H9 (cell line): ENCODE data around the gene SLC6A19. TPM values are rescaled to one million over a fixed set of nuclear protein-coding genes. Genes with fewer than 3 reads are reported as not detected.

Experiments
- DNase-seq: peaks from one replicate; pipeline ENCODE4 v3.0.0-alpha.2; 2017
- H2AFZ ChIP-seq: one replicate; pipeline ENCODE4 v1.6.1; 2013; ENCODE audit warnings: mild to moderate bottlenecking, low read length, control low read depth, moderate library complexity
- H2AK5ac ChIP-seq: 2 replicates; pipeline ENCODE4 v1.6.1; 2013; ENCODE audit warnings: low read length, control low read depth, mixed read lengths; ENCODE audit not compliant: insufficient read length
- H2BK120ac ChIP-seq: one replicate; pipeline ENCODE4 v1.6.1; 2013; ENCODE audit warnings: low read depth, mild to moderate bottlenecking, low read length, control low read depth, inconsistent platforms; ENCODE audit not compliant: poor library complexity, severe bottlenecking
- H2BK12ac ChIP-seq: 2 replicates; pipeline ENCODE4 v1.6.1; 2013; ENCODE audit warnings: low read length, control low read depth, mixed read lengths, low read depth; ENCODE audit not compliant: insufficient read length
- H2BK15ac ChIP-seq: 2 replicates; pipeline ENCODE4 v1.6.1; 2013; ENCODE audit warnings: low read depth, low read length, control low read depth
- H2BK20ac ChIP-seq: one replicate; pipeline ENCODE4 v1.6.1; 2013; ENCODE audit warnings: low read depth, mild to moderate bottlenecking, low read length, control low read depth, inconsistent platforms; ENCODE audit not compliant: poor library complexity, severe bottlenecking
- H2BK5ac ChIP-seq: 2 replicates; pipeline ENCODE4 v1.6.1; 2013; ENCODE audit warnings: low read length, control low read depth, mixed read lengths; ENCODE audit not compliant: insufficient read length
- H3K14ac ChIP-seq: 2 replicates; pipeline ENCODE4 v1.6.1; 2013; ENCODE audit warnings: low read length, control low read depth; ENCODE audit not compliant: insufficient read depth
- H3K18ac ChIP-seq: 2 replicates; pipeline ENCODE4 v1.6.1; 2013; ENCODE audit warnings: low read depth, mild to moderate bottlenecking, mixed read lengths, low read length, control low read depth; ENCODE audit not compliant: insufficient read length
- H3K23ac ChIP-seq: 2 replicates; pipeline ENCODE4 v1.6.1; 2013; ENCODE audit warnings: low read length, control low read depth, mixed read lengths, low read depth; ENCODE audit not compliant: insufficient read length
- H3K23me2 ChIP-seq: 2 replicates; pipeline ENCODE4 v1.6.1; 2013; ENCODE audit warnings: low read depth, mild to moderate bottlenecking, mixed read lengths, low read length, control low read depth; ENCODE audit not compliant: insufficient read length, poor library complexity, severe bottlenecking
- H3K27ac ChIP-seq: 2 replicates; pipeline ENCODE4 v1.5.1; 2013; ENCODE audit warnings: low read length, control low read depth, mixed read lengths, low read depth; ENCODE audit not compliant: insufficient read length
- H3K27me3 ChIP-seq: 2 replicates; pipeline ENCODE4 v1.6.1; 2013; ENCODE audit warnings: low read length, control low read depth, inconsistent platforms; ENCODE audit not compliant: insufficient read depth
- H3K4ac ChIP-seq: 2 replicates; pipeline ENCODE4 v1.6.1; 2013; ENCODE audit warnings: low read depth, mild to moderate bottlenecking, control low read depth, inconsistent platforms, low read length, moderate library complexity
- H3K4me1 ChIP-seq: 2 replicates; pipeline ENCODE4 v1.6.1; 2013; ENCODE audit warnings: low read length, control low read depth, inconsistent platforms; ENCODE audit not compliant: insufficient read depth
- H3K4me2 ChIP-seq: 2 replicates; pipeline ENCODE4 v1.6.1; 2013; ENCODE audit warnings: low read length, control low read depth, mixed read lengths; ENCODE audit not compliant: insufficient read length, insufficient read depth
- H3K56ac ChIP-seq: 2 replicates; pipeline ENCODE4 v1.6.1; 2013; ENCODE audit warnings: low read depth, mild to moderate bottlenecking, mixed read lengths, low read length, control low read depth; ENCODE audit not compliant: insufficient read length
- H3K79me1 ChIP-seq: 2 replicates; pipeline ENCODE4 v1.6.1; 2013; ENCODE audit warnings: low read depth, mild to moderate bottlenecking, moderate library complexity, low read length, control low read depth, inconsistent platforms; ENCODE audit not compliant: insufficient read depth, poor library complexity, severe bottlenecking
- H3K79me2 ChIP-seq: 2 replicates; pipeline ENCODE4 v1.6.1; 2013; ENCODE audit warnings: low read length, control low read depth, inconsistent platforms; ENCODE audit not compliant: insufficient read depth
- H3K9ac ChIP-seq: 2 replicates; pipeline ENCODE4 v1.6.1; 2013; ENCODE audit warnings: low read length, control low read depth, mixed read lengths; ENCODE audit not compliant: insufficient read length; ENCODE audit errors: extremely low read depth
- H3K9me3 ChIP-seq: one replicate; pipeline ENCODE4 v1.6.1; 2013; ENCODE audit warnings: low read depth, low read length, inconsistent platforms; ENCODE audit not compliant: control insufficient read depth
- H3T11ph ChIP-seq: one replicate; pipeline ENCODE4 v1.6.1; 2013; ENCODE audit warnings: mild to moderate bottlenecking, low read length, control low read depth, inconsistent platforms
- H4K20me1 ChIP-seq: one replicate; pipeline ENCODE4 v1.6.1; 2013; ENCODE audit not compliant: control insufficient read depth, insufficient read length, insufficient read depth
- H4K5ac ChIP-seq: 2 replicates; pipeline ENCODE4 v1.6.1; 2013; ENCODE audit warnings: low read depth, mild to moderate bottlenecking, mixed read lengths, low read length, control low read depth; ENCODE audit not compliant: insufficient read length
- H4K8ac ChIP-seq: replicated peaks from 2 replicates; pipeline ENCODE4 v1.6.1; 2013; ENCODE audit warnings: low read length, control low read depth, mixed read lengths, low read depth; ENCODE audit not compliant: insufficient read length
- H4K91ac ChIP-seq: 2 replicates; pipeline ENCODE4 v1.6.1; 2013; ENCODE audit warnings: low read depth, mild to moderate bottlenecking, moderate library complexity, mixed read lengths, low read length, control low read depth; ENCODE audit not compliant: insufficient read length
- H3K27ac Mint-ChIP-seq, 3 experiments: 2 replicates in 2 of 3; 3 replicates in 1 of 3; pipeline ENCODE4 v1.8.0; 2020 to 2021; ENCODE audit warnings: mixed read lengths in 3 of 3, mild to moderate bottlenecking in 1 of 3, moderate library complexity in 1 of 3
- H3K27me3 Mint-ChIP-seq: 2 replicates; pipeline ENCODE4 v1.8.0; 2021; ENCODE audit warnings: low read depth, mild to moderate bottlenecking, moderate library complexity, mixed read lengths
- H3K36me3 Mint-ChIP-seq, 3 experiments: 2 replicates in 2 of 3; 3 replicates in 1 of 3; pipeline ENCODE4 v1.8.0; 2020 to 2021; ENCODE audit warnings: low read depth in 3 of 3, mixed read lengths in 3 of 3; ENCODE audit not compliant: insufficient read depth in 1 of 3
- H3K4me1 Mint-ChIP-seq, 2 experiments: 2 replicates each; pipeline ENCODE4 v1.8.0; 2020; ENCODE audit warnings: mixed read lengths in 2 of 2
- H3K4me3 Mint-ChIP-seq, 2 experiments: 2 replicates in 1 of 2; 3 replicates in 1 of 2; pipeline ENCODE4 v1.8.0; 2020 to 2021; ENCODE audit warnings: mild to moderate bottlenecking in 2 of 2, mixed read lengths in 2 of 2, moderate library complexity in 1 of 2
- H3K9me3 Mint-ChIP-seq, 2 experiments: 2 replicates in 1 of 2; 3 replicates in 1 of 2; pipeline ENCODE4 v1.8.0; 2020; ENCODE audit warnings: mild to moderate bottlenecking in 2 of 2, mixed read lengths in 2 of 2, moderate library complexity in 1 of 2
- WGBS: extraction: QIAGEN DNeasy Blood & Tissue Kit; methylation state at CpG from one replicate; pipeline ENCODE4 v1.1.7; 2013; ENCODE audit warnings: missing lambda C conversion rate, low lambda C conversion rate, mixed read lengths; ENCODE audit not compliant: insufficient read length; ENCODE audit errors: extremely low coverage; 5-methylcytosine and 5-hydroxymethylcytosine counted together
- total RNA-seq: library from RNA; stranded (reverse); gene quantifications from 2 replicates; pipeline ENCODE4 v1.2.1, GENCODE V29; 2021
- TF ChIP-seq, protein P1 (sequence below): fragments of 200-600 bp; sonication (generic); conservative IDR thresholded peaks from 3 replicates; pipeline ENCODE4 v1.8.0; 2021; ENCODE audit warnings: antibody characterized with exemption, mild to moderate bottlenecking

Gene SLC6A19
- total RNA-seq, 1 experiment from 2014 or later = not detected

DNA sequence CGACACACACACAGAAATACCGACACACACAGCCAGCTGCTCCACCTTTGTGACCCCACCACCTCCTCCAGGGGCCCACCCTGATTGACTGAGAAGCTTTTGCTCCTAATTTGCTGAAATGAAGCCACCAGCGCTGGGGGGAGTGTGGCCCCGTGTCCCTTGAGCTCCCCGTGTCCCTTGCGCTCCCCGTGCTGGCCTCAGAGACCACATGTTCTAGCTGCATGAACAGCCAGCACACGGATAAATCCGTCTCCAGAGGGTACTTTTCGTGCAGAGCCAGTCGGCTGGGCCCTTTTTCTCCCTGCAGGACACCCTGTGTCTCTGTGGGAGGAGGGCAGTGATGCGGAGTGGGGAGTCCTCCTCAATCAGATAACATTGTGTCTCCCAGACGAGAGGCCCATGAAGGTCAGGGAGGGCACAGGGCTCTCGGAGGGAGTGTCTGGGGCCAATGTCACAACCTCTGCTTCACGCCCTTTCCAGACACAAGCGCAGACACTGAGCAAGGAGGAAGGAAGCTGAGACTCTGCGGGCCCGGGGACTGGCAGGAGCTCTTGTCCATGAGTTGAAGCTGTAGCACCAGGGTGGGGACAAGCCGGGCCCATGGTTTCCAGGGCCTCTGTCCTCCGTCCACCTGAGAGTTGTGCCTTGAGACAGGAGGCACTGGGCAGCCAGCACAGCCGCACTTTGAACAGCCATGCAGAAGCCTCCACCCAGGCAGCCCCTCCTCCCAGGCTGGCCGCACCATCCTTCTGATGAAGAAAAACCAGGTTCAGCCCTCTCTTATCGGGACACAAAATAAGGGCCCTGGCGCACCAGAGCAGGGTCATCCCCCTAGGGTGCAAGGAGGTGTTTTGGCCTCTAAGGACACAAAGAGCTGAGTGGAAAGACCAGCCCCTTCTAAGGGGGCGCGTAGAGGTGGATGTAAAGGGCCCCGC is 36.4 kb upstream of the SLC6A19 start:
- Mint-ChIP-seq H3K27ac (no peak overlapping the region), H3K4me3 (no peak overlapping the region), H3K4me1 (peaks cover 5 to 10% of the 10 kb centered on the region in 2 experiments), H3K9me3 (no peaks in the 10 kb centered on the region; a peak in 1 of 5 replicates), H3K36me3 (no peaks in the 10 kb centered on the region; a peak in 1 of 7 replicates), H3K27me3 (peaks cover 13% of the 10 kb centered on the region)
- Histone ChIP-seq H2BK5ac (no peak overlapping the region), H3K23ac (no peak overlapping the region), H3K9ac (no peak overlapping the region), H3K27ac (no peak overlapping the region), H3T11ph (no peak overlapping the region), H4K8ac (no peak overlapping the region), H2AK5ac (no peak overlapping the region), H3K9me3 (no peaks in the 10 kb centered on the region), H3K4me2 (no peak overlapping the region), H3K79me1 (no peaks in the 10 kb centered on the region), H3K4me1 (no peaks in the 10 kb centered on the region), H3K23me2 (no peaks in the 10 kb centered on the region), H3K18ac (no peak overlapping the region), H3K56ac (no peak overlapping the region), H4K91ac (no peak overlapping the region), H2BK20ac (no peak overlapping the region), H3K4ac (no peak overlapping the region), H3K14ac (no peak overlapping the region), H2BK120ac (no peak overlapping the region), H3K27me3 (no peaks in the 10 kb centered on the region), H4K5ac (no peak overlapping the region), H2AFZ (no peak overlapping the region), H2BK15ac (no peak overlapping the region), H4K20me1 (no peaks in the 10 kb centered on the region), H2BK12ac (no peak overlapping the region), H3K79me2 (no peaks in the 10 kb centered on the region)
- WGBS = no CpG with 5 or more reads among the region's 27 CpGs
- TF ChIP-seq, protein P1, sequence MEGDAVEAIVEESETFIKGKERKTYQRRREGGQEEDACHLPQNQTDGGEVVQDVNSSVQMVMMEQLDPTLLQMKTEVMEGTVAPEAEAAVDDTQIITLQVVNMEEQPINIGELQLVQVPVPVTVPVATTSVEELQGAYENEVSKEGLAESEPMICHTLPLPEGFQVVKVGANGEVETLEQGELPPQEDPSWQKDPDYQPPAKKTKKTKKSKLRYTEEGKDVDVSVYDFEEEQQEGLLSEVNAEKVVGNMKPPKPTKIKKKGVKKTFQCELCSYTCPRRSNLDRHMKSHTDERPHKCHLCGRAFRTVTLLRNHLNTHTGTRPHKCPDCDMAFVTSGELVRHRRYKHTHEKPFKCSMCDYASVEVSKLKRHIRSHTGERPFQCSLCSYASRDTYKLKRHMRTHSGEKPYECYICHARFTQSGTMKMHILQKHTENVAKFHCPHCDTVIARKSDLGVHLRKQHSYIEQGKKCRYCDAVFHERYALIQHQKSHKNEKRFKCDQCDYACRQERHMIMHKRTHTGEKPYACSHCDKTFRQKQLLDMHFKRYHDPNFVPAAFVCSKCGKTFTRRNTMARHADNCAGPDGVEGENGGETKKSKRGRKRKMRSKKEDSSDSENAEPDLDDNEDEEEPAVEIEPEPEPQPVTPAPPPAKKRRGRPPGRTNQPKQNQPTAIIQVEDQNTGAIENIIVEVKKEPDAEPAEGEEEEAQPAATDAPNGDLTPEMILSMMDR = no peak
- DNase-seq = no peak
